Effector CD4-positive, alpha-beta T cell (primary cell): Measurements from ENCODE around the gene EWSR1.
"Not testable (repeated sequence)": the region's sequence is repeated elsewhere in the genome, so short reads cannot be mapped to it uniquely, and the experiment has no call there.

ENCODE experiments used
- DNase-seq: peaks from one replicate; pipeline ENCODE4 v3.0.0-alpha.2; 2020

Gene EWSR1

DNA sequence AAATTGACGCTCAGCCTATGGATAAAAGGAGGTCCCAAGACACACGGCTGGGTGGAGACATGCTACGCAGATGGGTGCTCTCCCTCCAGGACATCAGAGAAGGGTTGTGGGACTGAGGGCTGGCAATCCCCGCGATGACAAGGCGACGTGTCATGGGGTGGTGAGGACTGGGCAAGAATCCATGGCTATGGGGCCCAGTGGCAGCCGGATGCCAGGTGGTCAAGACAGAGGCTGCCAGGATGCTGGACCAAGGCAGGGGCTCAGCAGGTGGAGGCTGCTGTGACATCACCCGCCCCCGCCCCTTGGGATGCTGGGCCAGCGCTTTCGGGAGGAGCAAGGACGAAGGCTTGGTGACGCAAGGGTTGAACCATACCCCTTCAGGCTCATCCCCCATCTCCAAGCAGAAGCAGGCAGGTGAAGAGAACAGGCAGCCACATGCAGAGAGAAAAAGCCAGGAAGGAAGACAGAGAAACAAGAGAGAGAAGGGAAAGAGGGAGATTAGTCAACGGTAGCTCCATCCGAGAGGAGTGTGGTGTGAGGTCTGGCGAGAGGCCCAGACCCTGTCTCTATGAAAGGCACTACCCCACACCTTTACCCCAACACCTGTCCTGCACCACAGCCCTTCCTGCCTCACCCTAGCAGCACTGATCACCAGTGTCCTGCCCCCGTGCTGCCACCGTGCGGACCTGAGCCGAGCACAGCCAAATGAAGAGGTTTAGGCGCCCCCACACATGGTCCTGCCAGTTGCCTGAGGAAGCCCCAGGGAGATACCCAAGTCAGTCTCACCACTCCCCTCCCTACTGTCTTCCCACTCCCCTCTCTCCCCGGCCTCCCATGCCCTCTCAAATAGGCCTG is 71.5 kb downstream of the EWSR1 start:
- no peak for DNase-seq

DNA sequence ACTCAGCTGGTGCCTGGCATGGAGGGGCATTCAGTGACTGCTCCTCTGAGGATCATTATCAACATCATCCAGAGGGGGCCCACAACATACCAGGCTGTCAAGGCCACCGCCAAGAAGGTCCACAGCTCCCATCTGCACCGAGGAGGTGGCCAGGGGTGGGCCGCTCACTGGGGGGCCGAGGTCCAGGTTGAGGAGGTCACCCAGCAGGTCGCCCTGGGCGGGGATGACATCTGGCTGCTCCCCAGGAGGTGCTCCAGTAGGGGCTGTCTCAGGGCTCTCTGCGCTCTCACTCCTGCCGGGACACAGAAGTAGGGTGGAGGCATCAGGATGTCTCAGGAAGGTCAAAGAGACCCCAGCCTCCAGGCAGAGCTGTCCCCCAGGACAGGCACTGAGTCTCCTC is 72.5 kb downstream of the EWSR1 start:
- no peak for DNase-seq

DNA sequence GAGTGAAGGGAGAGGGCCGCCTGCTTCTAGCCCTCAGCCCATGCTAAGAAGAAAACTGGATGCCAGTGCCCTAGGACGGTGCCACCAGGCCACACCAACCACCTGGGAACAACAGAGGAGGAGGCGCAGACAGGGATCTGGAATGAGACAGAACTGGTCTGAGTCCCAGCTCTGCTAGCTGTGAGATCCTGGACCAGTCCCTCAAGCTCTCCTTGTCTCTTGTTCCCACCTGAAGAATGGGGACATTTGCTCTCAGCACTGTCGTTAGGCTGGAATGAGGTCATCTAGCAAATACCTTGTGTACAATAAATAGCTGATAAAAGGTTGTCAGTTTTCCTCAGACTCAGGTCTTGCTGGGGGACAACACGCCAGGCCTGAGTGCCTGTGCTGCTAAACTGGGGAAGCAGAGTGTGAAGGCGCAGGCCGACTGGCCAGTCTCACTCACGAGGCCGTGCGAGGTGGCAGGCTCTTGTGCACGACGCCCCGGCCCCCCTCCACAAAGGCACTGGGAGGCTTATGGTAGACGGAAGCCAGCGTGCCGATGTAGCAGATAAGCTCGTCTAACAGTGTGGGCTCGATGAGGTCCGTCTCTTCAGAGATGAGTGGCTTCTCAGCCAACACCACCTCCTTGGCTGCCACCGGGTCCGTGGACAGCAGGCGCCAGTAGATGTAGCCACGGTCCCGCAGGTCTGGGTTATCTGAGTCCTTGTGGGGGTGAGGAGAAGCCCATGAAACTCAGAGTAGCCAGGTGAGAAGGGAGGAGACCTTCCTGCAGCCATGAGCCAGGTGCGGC is 73.2 kb downstream of the EWSR1 start:
- DNase-seq, result no peak

DNA sequence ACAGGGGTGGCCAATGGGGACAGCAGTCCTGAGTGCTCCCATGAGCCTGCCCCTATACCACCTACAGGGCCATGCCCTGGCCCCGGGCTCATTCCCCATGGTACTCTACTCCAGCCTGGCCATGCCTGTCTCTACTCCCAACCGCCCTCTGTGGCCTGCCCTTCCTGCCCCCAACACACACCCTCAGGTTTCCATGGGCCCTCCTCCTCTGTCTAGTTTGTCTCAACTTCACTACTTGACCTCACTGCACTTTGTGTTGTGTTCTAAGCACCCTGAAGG is 73.7 kb downstream of the EWSR1 start:
- no peak for DNase-seq

DNA sequence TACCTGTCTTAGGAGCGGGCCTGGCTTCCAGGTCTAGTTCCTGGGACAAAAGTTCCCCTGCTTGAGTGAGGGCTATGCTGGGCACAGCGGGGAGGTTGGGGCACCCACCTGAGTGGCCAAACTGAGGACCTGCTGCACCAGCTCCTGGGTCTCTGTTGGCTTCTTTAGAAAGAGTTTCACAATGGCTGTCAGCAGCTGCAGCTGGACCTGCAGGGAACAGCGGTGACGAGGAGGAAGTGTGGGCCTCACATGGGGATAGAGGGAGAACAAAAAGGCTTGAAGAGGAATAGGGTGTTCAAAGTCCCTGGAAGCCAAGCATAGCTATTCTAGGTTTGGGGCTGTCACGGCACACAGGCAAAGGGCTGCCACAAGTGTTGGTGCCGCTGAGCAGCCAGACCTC is 74.1 kb downstream of the EWSR1 start:
- no peak for DNase-seq

DNA sequence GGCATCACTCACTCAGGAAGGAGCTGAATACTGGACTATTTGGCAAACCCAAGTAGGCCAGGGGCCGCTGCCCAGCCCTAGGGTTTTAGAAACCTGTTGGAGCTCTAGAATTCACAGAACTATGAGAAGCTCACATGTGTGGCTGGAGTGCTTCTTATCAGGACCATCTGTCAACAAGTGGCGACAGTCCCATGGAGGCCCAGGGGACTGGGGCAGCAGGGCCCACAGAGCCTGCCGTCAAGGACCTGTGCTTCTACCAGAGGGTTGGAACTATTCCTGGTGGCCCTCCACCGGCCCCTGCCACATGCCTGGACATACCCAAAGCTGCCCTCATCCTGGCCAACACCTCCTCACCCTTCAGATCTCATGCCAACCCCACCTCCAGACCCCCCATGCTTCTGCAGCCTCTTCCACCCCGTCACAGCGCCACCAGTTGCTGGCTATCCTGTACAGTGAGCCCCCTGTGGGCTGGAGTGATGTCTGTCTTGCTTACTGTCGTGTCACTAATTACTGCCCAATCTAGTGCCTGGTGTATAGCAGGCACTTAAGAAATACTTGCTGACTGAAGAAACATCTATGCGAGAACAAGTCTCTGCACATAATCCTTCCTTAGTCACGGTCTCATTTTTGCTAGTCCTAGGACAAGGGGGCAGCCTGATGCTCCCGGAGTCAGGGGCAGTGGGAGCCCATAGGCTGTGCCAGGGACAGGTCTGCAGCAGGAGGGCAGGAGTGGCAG is 74.7 kb downstream of the EWSR1 start:
- no peak for DNase-seq

- no peak for DNase-seq
Observed at GRCh38 chr22:29343313-29343805, 75.3 kb downstream of the EWSR1 start.

- DNase-seq, result no peak
Observed at GRCh38 chr22:29344137-29344536, 76.1 kb downstream of the EWSR1 start.

GRCh38 chr22:29344889-29345288 is 76.8 kb downstream of the EWSR1 start:
- not testable (repeated sequence) for DNase-seq

GRCh38 chr22:29345932-29346331 is 77.9 kb downstream of the EWSR1 start:
- DNase-seq, result no peak

DNA sequence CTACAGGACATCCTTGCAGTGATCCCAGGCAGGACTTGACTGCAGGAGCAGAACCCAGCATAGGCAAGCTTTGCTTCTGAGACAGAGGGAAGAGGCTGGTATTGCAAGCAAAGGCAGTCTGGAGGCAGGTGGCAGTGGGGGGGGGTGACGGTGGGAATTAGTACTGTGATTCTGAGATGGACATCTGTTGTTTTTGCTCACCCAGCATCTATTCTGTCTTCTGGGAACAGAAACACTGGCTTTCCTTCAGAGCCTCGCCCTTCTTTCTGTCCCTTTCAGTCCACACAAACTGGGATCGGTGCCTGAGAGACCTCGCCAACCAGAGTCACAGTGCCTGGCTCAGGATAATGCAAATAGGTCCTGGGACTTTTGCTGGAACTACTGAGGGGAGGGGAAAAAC is 78.6 kb downstream of the EWSR1 start:
- no peak for DNase-seq

GRCh38 chr22:29348041-29348440 is 80.0 kb downstream of the EWSR1 start:
- no peak for DNase-seq

- no peak for DNase-seq
Observed at GRCh38 chr22:29348956-29349355, 80.9 kb downstream of the EWSR1 start.
